T1000 (cell line): ENCODE data around the gene REN.

ENCODE experiments used
- DNase-seq: peaks from one replicate; lab custom pipeline; 2025; ENCODE audit warnings: mixed read lengths; lab: John Stamatoyannopoulos, UW

The REN gene

GRCh38 chr1:204190212-204191211 is 24.4 kb upstream of the REN start:
- DNase-seq = no peak

GRCh38 chr1:204188959-204189639 is 23.0 kb upstream of the REN start:
- DNase-seq = no peak

GRCh38 chr1:204186597-204186996 is 20.5 kb upstream of the REN start:
- DNase-seq = no peak

- DNase-seq = no peak
These were observed 15.0 kb upstream of the REN start for GRCh38 chr1:204181116-204181515.

- no peak for DNase-seq
These were observed 14.0 kb upstream of the REN start for GRCh38 chr1:204180133-204180532.

GRCh38 chr1:204178487-204179281 is 12.5 kb upstream of the REN start:
- no peak for DNase-seq

- no peak for DNase-seq
These were observed 11.0 kb upstream of the REN start for GRCh38 chr1:204177133-204177532.

GRCh38 chr1:204176049-204176448 is 9.9 kb upstream of the REN start:
- DNase-seq = no peak

- DNase-seq = no peak
These were observed 8.8 kb upstream of the REN start for GRCh38 chr1:204174958-204175357.

- no peak for DNase-seq
These were observed 6.4 kb upstream of the REN start for GRCh38 chr1:204172404-204173029.

GRCh38 chr1:204171751-204172178 is 5.6 kb upstream of the REN start:
- DNase-seq = no peak

- DNase-seq = no peak
These were observed 4.5 kb upstream of the REN start for GRCh38 chr1:204170494-204171155.

- DNase-seq = no peak
These were observed 3.7 kb upstream of the REN start for GRCh38 chr1:204169858-204170257.

GRCh38 chr1:204167730-204168129 is 1.6 kb upstream of the REN start:
- DNase-seq = no peak

GRCh38 chr1:204162494-204163074 is 3.6 kb downstream of the REN start:
- DNase-seq = peak; percentile 80

- DNase-seq = no peak
These were observed 4.3 kb downstream of the REN start for GRCh38 chr1:204161609-204162493.

GRCh38 chr1:204157962-204158361 is 8.2 kb downstream of the REN start:
- no peak for DNase-seq

GRCh38 chr1:204155881-204156280 is 10.3 kb downstream of the REN start:
- no peak for DNase-seq

GRCh38 chr1:204154568-204155255 is 11.4 kb downstream of the REN start:
- DNase-seq = no peak
